Dendritic cell treated with granulocyte-macrophage colony-stimulating factor and Interleukin-4, amounts not matched to agents 40 ng/mL and 50 ng/mL, for 4 days (primary cell): ENCODE results near the gene NHSL2.

ENCODE experiments used
- H3K27ac Mint-ChIP-seq: one replicate; pipeline ENCODE4 v1.8.0; 2022; ENCODE audit warnings: mild to moderate bottlenecking, mixed read lengths
- H3K27me3 Mint-ChIP-seq: one replicate; pipeline ENCODE4 v1.8.0; 2022; ENCODE audit warnings: mild to moderate bottlenecking, mixed read lengths
- H3K36me3 Mint-ChIP-seq: one replicate; pipeline ENCODE4 v1.8.0; 2022; ENCODE audit warnings: low read depth, mixed read lengths
- H3K4me1 Mint-ChIP-seq: one replicate; pipeline ENCODE4 v1.8.0; 2022; ENCODE audit warnings: low read depth, mixed read lengths
- H3K4me3 Mint-ChIP-seq: one replicate; pipeline ENCODE4 v1.8.0; 2022; ENCODE audit warnings: mild to moderate bottlenecking, moderate library complexity, mixed read lengths
- H3K9me3 Mint-ChIP-seq: one replicate; pipeline ENCODE4 v1.8.0; 2022; ENCODE audit warnings: mixed read lengths
- intact Hi-C: fragments of 100-400 bp; cut with micrococcal nuclease; formaldehyde crosslinking; loops from one replicate; pipeline ENCODE4 v1.15.0; 2022

Gene NHSL2

GRCh38 chrX:72105436-72105835 lies 194.8 kb downstream of the NHSL2 start:
- peaks cover 51% of the 10 kb centered on the region for H3K4me1 Mint-ChIP-seq
- H3K4me3 Mint-ChIP-seq: no peak overlapping the region
- peaks cover 7% of the 10 kb centered on the region for H3K36me3 Mint-ChIP-seq
- H3K27me3 Mint-ChIP-seq: no peaks in the 10 kb centered on the region
- peak overlapping the region; percentile 15 for H3K27ac Mint-ChIP-seq
- no peaks in the 10 kb centered on the region for H3K9me3 Mint-ChIP-seq
- intact Hi-C loops: no loop called here

- Mint-ChIP-seq H3K27ac (peak overlapping the region; percentile 68), H3K4me3 (no peak overlapping the region), H3K4me1 (peaks cover 49% of the 10 kb centered on the region), H3K36me3 (peaks cover 7% of the 10 kb centered on the region), H3K27me3 (no peaks in the 10 kb centered on the region), H3K9me3 (no peaks in the 10 kb centered on the region)
- intact Hi-C loops: no loop called here
Measured at GRCh38 chrX:72107320-72107719, 196.7 kb downstream of the NHSL2 start.

GRCh38 chrX:72107841-72108595 lies 197.4 kb downstream of the NHSL2 start:
- Mint-ChIP-seq H3K4me1 (peaks cover 50% of the 10 kb centered on the region), H3K4me3 (no peak overlapping the region), H3K36me3 (peaks cover 7% of the 10 kb centered on the region), H3K27ac (peak overlapping the region; percentile 68), H3K9me3 (no peaks in the 10 kb centered on the region), H3K27me3 (no peaks in the 10 kb centered on the region)
- intact Hi-C loops: no loop called here

DNA sequence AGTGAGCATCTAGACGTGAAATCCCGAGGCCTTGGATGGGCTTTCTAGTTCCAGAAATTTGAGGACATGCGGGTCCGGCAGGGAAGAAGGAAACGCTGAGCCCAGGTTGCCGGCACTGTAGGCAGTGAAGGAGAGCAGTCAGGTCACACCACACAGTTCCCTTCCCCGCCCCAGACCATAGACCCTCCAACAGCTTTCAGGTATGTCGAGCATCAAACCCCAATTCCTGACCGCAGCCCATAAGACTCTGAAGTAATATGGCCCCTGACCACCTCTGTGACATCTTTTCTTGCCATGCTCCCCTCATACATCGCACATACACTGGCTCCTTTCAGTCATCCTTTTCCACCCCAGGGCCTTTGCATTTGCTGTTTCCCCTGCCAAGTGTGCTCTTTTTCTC lies 198.0 kb downstream of the NHSL2 start:
- no peak overlapping the region for H3K4me3 Mint-ChIP-seq
- intact Hi-C loops: no loop called here
- H3K27ac Mint-ChIP-seq: no peak overlapping the region
- peaks cover 7% of the 10 kb centered on the region for H3K36me3 Mint-ChIP-seq
- H3K27me3 Mint-ChIP-seq: no peaks in the 10 kb centered on the region
- peaks cover 56% of the 10 kb centered on the region for H3K4me1 Mint-ChIP-seq
- H3K9me3 Mint-ChIP-seq: no peaks in the 10 kb centered on the region

GRCh38 chrX:72110051-72110875 lies 199.6 kb downstream of the NHSL2 start:
- H3K27me3 Mint-ChIP-seq: no peaks in the 10 kb centered on the region
- intact Hi-C loops: no loop called here
- no peak overlapping the region for H3K4me3 Mint-ChIP-seq
- H3K27ac Mint-ChIP-seq: no peak overlapping the region
- peaks cover 59% of the 10 kb centered on the region for H3K4me1 Mint-ChIP-seq
- H3K9me3 Mint-ChIP-seq: no peaks in the 10 kb centered on the region
- peaks cover 7% of the 10 kb centered on the region for H3K36me3 Mint-ChIP-seq

DNA sequence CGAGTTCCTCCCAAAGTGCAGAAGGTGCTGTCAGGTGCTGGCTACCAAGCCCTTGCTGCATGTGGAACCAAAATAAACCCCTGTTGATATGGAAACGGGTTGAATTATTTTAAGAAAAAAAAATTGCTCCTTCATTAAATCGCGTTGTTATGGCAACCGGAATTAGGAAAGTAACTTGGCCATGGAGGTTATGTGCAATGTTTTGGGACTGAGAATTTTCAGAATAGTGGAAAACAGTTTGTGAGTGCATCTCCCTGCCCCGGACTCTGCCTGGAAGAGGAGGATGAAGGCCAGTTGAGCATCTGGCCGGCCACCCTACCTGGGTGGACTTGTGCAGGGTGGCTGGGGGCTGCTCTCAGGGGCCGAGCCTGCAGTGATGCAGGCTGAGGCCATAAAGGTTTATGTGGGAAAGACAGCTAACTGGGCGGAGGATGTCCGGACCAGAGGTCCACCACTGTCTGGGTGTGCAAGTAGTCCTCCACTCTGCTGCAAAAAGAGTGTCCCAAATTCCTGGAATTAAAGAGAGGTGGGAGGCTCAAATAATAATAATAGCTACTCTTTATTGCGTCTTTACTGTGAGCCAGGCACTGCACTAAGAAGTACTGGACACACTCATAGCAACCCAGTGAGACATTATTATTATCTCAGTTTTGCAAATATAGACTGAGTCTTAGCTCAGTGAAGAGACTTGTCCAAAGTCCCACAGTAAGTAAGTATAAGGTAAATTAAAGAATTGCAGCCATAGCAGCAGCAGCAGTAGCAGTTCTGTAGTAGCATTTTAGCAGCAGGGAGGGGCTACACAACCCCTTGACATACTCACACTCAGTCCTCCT lies 200.4 kb downstream of the NHSL2 start:
- H3K36me3 Mint-ChIP-seq: peaks cover 7% of the 10 kb centered on the region
- H3K4me1 Mint-ChIP-seq: peaks cover 59% of the 10 kb centered on the region
- no peaks in the 10 kb centered on the region for H3K27me3 Mint-ChIP-seq
- no peak overlapping the region for H3K27ac Mint-ChIP-seq
- no peak overlapping the region for H3K4me3 Mint-ChIP-seq
- intact Hi-C loops: no loop called here
- H3K9me3 Mint-ChIP-seq: no peaks in the 10 kb centered on the region

GRCh38 chrX:72113461-72113860 lies 202.8 kb downstream of the NHSL2 start:
- Mint-ChIP-seq H3K27ac (peak overlapping the region; percentile 53), H3K4me3 (no peak overlapping the region), H3K4me1 (peaks cover 45% of the 10 kb centered on the region)

GRCh38 chrX:72114306-72114705 lies 203.7 kb downstream of the NHSL2 start:
- Mint-ChIP-seq H3K27ac (peak overlapping the region; percentile 53), H3K27me3 (no peaks in the 10 kb centered on the region), H3K36me3 (no peaks in the 10 kb centered on the region), H3K4me3 (no peak overlapping the region), H3K9me3 (no peaks in the 10 kb centered on the region), H3K4me1 (peaks cover 39% of the 10 kb centered on the region)
- intact Hi-C loops: no loop called here

More at GRCh38 chrX:72113461-72113860, 202.8 kb downstream of the NHSL2 start:
- no peaks in the 10 kb centered on the region for H3K36me3 Mint-ChIP-seq
- no peaks in the 10 kb centered on the region for H3K9me3 Mint-ChIP-seq
- intact Hi-C loops: no loop called here
- no peaks in the 10 kb centered on the region for H3K27me3 Mint-ChIP-seq

DNA sequence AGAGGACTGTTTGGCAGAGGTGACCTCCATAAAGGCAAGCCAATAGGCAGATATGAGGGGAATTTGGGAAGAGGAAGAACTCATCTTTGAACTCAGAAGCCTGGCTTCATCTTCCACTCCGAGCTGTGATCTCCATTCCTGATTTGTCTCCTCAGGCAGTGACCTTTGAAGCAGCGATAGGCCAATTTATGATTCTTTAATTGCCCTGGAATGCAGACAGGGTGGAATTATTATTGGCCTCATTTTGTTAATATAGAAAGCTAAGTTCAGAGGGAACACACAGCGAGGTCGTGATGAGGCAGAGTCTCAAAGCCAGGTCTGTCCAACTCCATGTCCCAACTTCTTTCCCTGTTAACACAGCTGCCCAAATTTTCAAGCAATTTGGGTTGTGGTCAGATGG lies 204.2 kb downstream of the NHSL2 start:
- intact Hi-C loops: no loop called here
- Mint-ChIP-seq H3K9me3 (no peaks in the 10 kb centered on the region), H3K27me3 (no peaks in the 10 kb centered on the region), H3K36me3 (no peaks in the 10 kb centered on the region), H3K27ac (peak overlapping the region; percentile 53), H3K4me3 (no peak overlapping the region), H3K4me1 (peaks cover 41% of the 10 kb centered on the region)

- Mint-ChIP-seq H3K27me3 (no peaks in the 10 kb centered on the region), H3K27ac (no peak overlapping the region)
Measured at GRCh38 chrX:72115380-72115779, 204.7 kb downstream of the NHSL2 start.

DNA sequence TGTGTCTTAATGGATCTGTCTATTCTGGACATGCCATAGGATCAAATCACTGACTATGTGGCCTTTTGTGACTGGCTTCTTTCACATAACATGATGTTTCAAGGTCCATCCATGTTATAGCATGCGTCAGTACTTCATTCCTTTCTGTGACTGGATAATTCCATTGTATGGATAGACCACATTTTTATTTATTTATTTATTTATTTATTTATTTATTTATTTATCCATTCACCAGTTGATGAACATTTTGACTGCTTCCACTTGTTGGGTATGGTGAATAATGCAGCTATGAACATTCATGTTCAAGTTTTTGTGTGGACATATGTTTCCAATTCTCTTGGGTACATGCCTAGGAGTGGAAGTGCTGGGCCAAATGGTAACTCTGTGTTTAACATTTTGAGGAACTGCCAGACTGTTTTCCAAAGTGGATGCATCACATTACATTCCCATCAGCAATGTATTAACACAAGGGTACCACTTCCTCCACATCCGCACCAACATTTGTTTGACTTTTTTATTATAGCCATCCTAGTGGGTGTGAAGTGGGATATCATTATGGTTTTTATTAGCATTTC lies 207.1 kb downstream of the NHSL2 start:
- intact Hi-C loops: no loop called here
- H3K4me3 Mint-ChIP-seq: no peak overlapping the region
- H3K9me3 Mint-ChIP-seq: no peaks in the 10 kb centered on the region
- no peaks in the 10 kb centered on the region for H3K27me3 Mint-ChIP-seq
- no peaks in the 10 kb centered on the region for H3K36me3 Mint-ChIP-seq
- H3K27ac Mint-ChIP-seq: no peak overlapping the region
- peaks cover 37% of the 10 kb centered on the region for H3K4me1 Mint-ChIP-seq

More at GRCh38 chrX:72115380-72115779, 204.7 kb downstream of the NHSL2 start:
- Mint-ChIP-seq H3K4me3 (no peak overlapping the region), H3K36me3 (no peaks in the 10 kb centered on the region), H3K4me1 (peaks cover 41% of the 10 kb centered on the region), H3K9me3 (no peaks in the 10 kb centered on the region)
- intact Hi-C loops: no loop called here

GRCh38 chrX:72120837-72121236 lies 210.2 kb downstream of the NHSL2 start:
- Mint-ChIP-seq H3K27me3 (no peaks in the 10 kb centered on the region), H3K36me3 (no peaks in the 10 kb centered on the region), H3K4me1 (peaks cover 51% of the 10 kb centered on the region), H3K4me3 (no peak overlapping the region), H3K27ac (peak overlapping the region; percentile 91), H3K9me3 (no peaks in the 10 kb centered on the region)
- intact Hi-C loops: loop anchor here (10.0 kb wide), 1 partner anchor 56 kb away; no protein-coding TSS in a partner anchor

DNA sequence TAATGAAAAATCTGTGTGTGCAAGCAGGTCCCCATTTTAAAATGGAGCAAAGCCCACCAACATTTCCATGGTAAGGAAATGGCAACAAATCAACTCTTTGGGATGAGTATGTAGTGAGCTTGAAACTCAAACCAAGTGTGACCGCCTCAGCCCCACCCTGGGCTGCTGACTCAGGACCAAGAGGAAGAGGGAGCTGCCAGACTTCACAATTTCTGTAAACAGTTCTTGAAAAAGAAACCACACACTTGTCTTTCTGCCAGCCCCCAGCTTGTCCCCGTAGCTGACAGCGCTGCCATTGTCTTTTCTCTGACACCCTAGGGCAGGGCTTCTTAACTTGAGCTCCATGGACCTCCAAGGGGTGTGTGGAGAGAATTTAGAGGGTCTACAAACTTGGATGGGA lies 210.7 kb downstream of the NHSL2 start:
- Mint-ChIP-seq H3K36me3 (no peaks in the 10 kb centered on the region), H3K9me3 (no peaks in the 10 kb centered on the region), H3K27me3 (no peaks in the 10 kb centered on the region), H3K4me1 (peaks cover 56% of the 10 kb centered on the region), H3K27ac (peak overlapping the region; percentile 91), H3K4me3 (no peak overlapping the region)
- intact Hi-C loops: loop anchor here (10.0 kb wide), 1 partner anchor 57 kb away; no protein-coding TSS in a partner anchor
